Naive thymus-derived CD8-positive, alpha-beta T cell (primary cell): Measurements from ENCODE around the gene AHSA1. TPM values are rescaled to one million over a fixed set of nuclear protein-coding genes. Genes with fewer than 3 reads are reported as not detected.

ENCODE experiments used
- polyA plus RNA-seq, 3 donors: library from polyadenylated mRNA; unstranded; fragments of 300-500 nt; fragmentation: Illumina TruSeq; gene quantifications; one replicate each; pipeline ENCODE4 v1.2.3, GENCODE V29; 2021
- total RNA-seq, 8 experiments: library from RNA in 2 of 8; stranded (reverse) in 2 of 8; gene quantifications; one replicate each; pipeline ENCODE4 v1.2.3 and lab custom pipeline; 2021 to 2026

AHSA1 gene
- total and polyA plus RNA-seq, 5 experiments from 2014 or later: 105 to 171 (median 114) TPM

Other genes with a start within 250 kb of the AHSA1 start
- gene NGB, start 186.9 kb upstream of the AHSA1 start, total RNA-seq: not detected
- gene NGB, start 186.9 kb upstream of the AHSA1 start, polyA plus RNA-seq: not detected
- gene POMT2, start 137.2 kb upstream of the AHSA1 start, total RNA-seq: 10 to 100 TPM; 11.4 to 13.9 TPM
- under 1 TPM; 0.25 to 0.50 (median 0.40) TPM for gene POMT2, start 137.2 kb upstream of the AHSA1 start, polyA plus RNA-seq
- 10 to 100 TPM; 17.9 to 19.6 TPM for gene GSTZ1, start 137.1 kb upstream of the AHSA1 start, total RNA-seq
- gene GSTZ1, start 137.1 kb upstream of the AHSA1 start, polyA plus RNA-seq: 10 to 100 TPM in 1 of 3 donors, 1 to 10 TPM in 2; 8.0 to 10.0 (median 9.9) TPM
- gene TMED8, start 81.0 kb upstream of the AHSA1 start, total RNA-seq: 1 to 10 TPM; 7.8 to 8.0 TPM
- 1 to 10 TPM; 1.8 to 3.0 (median 2.1) TPM for gene TMED8, start 81.0 kb upstream of the AHSA1 start, polyA plus RNA-seq
- under 1 TPM in 1 of 2 experiments, not detected in 1; 0.44 TPM for gene SAMD15, start 80.7 kb upstream of the AHSA1 start, total RNA-seq
- gene SAMD15, start 80.7 kb upstream of the AHSA1 start, polyA plus RNA-seq: under 1 TPM in 1 of 3 donors, not detected in 2; 0.07 TPM
- 1 to 10 TPM; 1.6 to 1.9 TPM for gene NOXRED1, start 34.6 kb upstream of the AHSA1 start, total RNA-seq
- gene NOXRED1, start 34.6 kb upstream of the AHSA1 start, polyA plus RNA-seq: under 1 TPM in 1 of 3 donors, not detected in 2; 0.09 TPM
- gene VIPAS39, start 492 bp upstream of the AHSA1 start, total RNA-seq: 10 to 100 TPM; 20.2 to 23.1 TPM
- gene VIPAS39, start 492 bp upstream of the AHSA1 start, polyA plus RNA-seq: 10 to 100 TPM in 2 of 3 donors, 1 to 10 TPM in 1; 6.1 to 11.1 (median 10.8) TPM
- gene ISM2, start 40.7 kb downstream of the AHSA1 start, total RNA-seq: not detected
- gene ISM2, start 40.7 kb downstream of the AHSA1 start, polyA plus RNA-seq: not detected
- gene SPTLC2, start 158.5 kb downstream of the AHSA1 start, total RNA-seq: 10 to 100 TPM; 22.6 to 26.0 TPM
- gene SPTLC2, start 158.5 kb downstream of the AHSA1 start, polyA plus RNA-seq: 10 to 100 TPM; 10.0 to 11.8 (median 11.2) TPM
- 10 to 100 TPM; 19.0 to 20.8 TPM for gene ALKBH1, start 249.9 kb downstream of the AHSA1 start, total RNA-seq
- 1 to 10 TPM; 3.9 to 7.0 (median 4.4) TPM for gene ALKBH1, start 249.9 kb downstream of the AHSA1 start, polyA plus RNA-seq